Neutrophil (primary cell): ENCODE results near the gene GRB10.

ENCODE experiments used
- H3K27ac ChIP-seq: fragments of 200-600 bp; sonication (generic); 2 replicates; pipeline ENCODE4 v1.5.1; 2016; ENCODE audit warnings: mild to moderate bottlenecking, moderate library complexity
- H3K27me3 ChIP-seq: fragments of 200-600 bp; sonication (generic); 2 replicates; pipeline ENCODE4 v1.6.0; 2016; ENCODE audit warnings: mild to moderate bottlenecking
- H3K36me3 ChIP-seq: fragments of 200-600 bp; sonication (generic); 2 replicates; pipeline ENCODE4 v1.5.1; 2017
- H3K4me1 ChIP-seq, 2 experiments: fragments of 200-600 bp in 1 of 2; sonication (generic) in 1 of 2; 1 replicate in 1 of 2; 2 replicates in 1 of 2; pipeline versions ENCODE4 v1.5.1 to v1.6.1; 2013 to 2016; ENCODE audit warnings: low read depth in 1 of 2, low read length in 1 of 2, mild to moderate bottlenecking in 1 of 2, moderate library complexity in 1 of 2; ENCODE audit not compliant: control insufficient read depth in 1 of 2, insufficient read depth in 1 of 2
- H3K4me3 ChIP-seq, 2 experiments: fragments of 200-600 bp in 1 of 2; sonication (generic) in 1 of 2; 1 replicate in 1 of 2; 2 replicates in 1 of 2; pipeline ENCODE4 v1.5.1; 2013 to 2016; ENCODE audit warnings: low read depth in 1 of 2, low read length in 1 of 2, mild to moderate bottlenecking in 1 of 2, moderate library complexity in 1 of 2
- H3K9me3 ChIP-seq: fragments of 200-600 bp; sonication (generic); 2 replicates; pipeline ENCODE4 v1.5.1; 2016
- CTCF ChIP-seq: fragments of 200-600 bp; sonication (generic); IDR thresholded peaks from 2 replicates; pipeline ENCODE4 v1.5.1; 2016; ENCODE audit warnings: antibody characterized with exemption

GRB10 gene

GRCh38 chr7:50724526-50725520, 57.9 kb downstream of the GRB10 start:
- peaks cover 32 to 49% of the 10 kb centered on the region in 2 experiments for H3K4me1 ChIP-seq
- no peaks in the 10 kb centered on the region for H3K36me3 ChIP-seq
- no peaks in the 10 kb centered on the region for H3K9me3 ChIP-seq
- H3K27ac ChIP-seq, result no peak overlapping the region
- H3K27me3 ChIP-seq, result no peaks in the 10 kb centered on the region
- TF ChIP-seq CTCF, result no peak
- H3K4me3 ChIP-seq, result no peak overlapping the region

- Histone ChIP-seq H3K9me3 (no peaks in the 10 kb centered on the region), H3K27ac (no peak overlapping the region), H3K4me1 (peaks cover 32 to 49% of the 10 kb centered on the region in 2 experiments), H3K36me3 (no peaks in the 10 kb centered on the region), H3K4me3 (no peak overlapping the region), H3K27me3 (no peaks in the 10 kb centered on the region)
- no peak for TF ChIP-seq CTCF
These were observed 58.8 kb downstream of the GRB10 start for GRCh38 chr7:50723888-50724287.

GRCh38 chr7:50723173-50723572, 59.5 kb downstream of the GRB10 start:
- Histone ChIP-seq H3K27me3 (no peaks in the 10 kb centered on the region), H3K4me3 (no peak overlapping the region), H3K9me3 (no peaks in the 10 kb centered on the region), H3K27ac (peak overlapping the region; percentile 35), H3K4me1 (peaks cover 32 to 49% of the 10 kb centered on the region in 2 experiments), H3K36me3 (no peaks in the 10 kb centered on the region)
- no peak for TF ChIP-seq CTCF

- no peak overlapping the region for H3K4me3 ChIP-seq
- peaks cover 32 to 49% of the 10 kb centered on the region in 2 experiments for H3K4me1 ChIP-seq
- H3K27ac ChIP-seq, result no peak overlapping the region
- H3K36me3 ChIP-seq, result no peaks in the 10 kb centered on the region
- no peak for TF ChIP-seq CTCF
- no peaks in the 10 kb centered on the region for H3K27me3 ChIP-seq
- no peaks in the 10 kb centered on the region for H3K9me3 ChIP-seq
These were observed 60.9 kb downstream of the GRB10 start for GRCh38 chr7:50721661-50722259.

GRCh38 chr7:50721160-50721559, 61.5 kb downstream of the GRB10 start:
- Histone ChIP-seq H3K4me3 (no peak overlapping the region), H3K36me3 (no peaks in the 10 kb centered on the region), H3K9me3 (no peaks in the 10 kb centered on the region), H3K27me3 (no peaks in the 10 kb centered on the region), H3K4me1 (peaks cover 32 to 49% of the 10 kb centered on the region in 2 experiments), H3K27ac (no peak overlapping the region)
- no peak for TF ChIP-seq CTCF
